Lung microvascular endothelial cell (primary cell): ENCODE measurements around the gene MCM8. TPM values are rescaled to one million over a fixed set of nuclear protein-coding genes. Genes with fewer than 3 reads are reported as not detected.
A peak's percentile ranks its signal among the peaks of the same experiment; 100 is the strongest.

ENCODE experiments used
- DNase-seq, 2 donors: peaks; one replicate each; pipeline versions ENCODE4 v3.0.0 to v3.0.0-alpha.2; 2010; ENCODE audit warnings: low read depth in 2 of 2
- total RNA-seq: library from RNA; depleted of rRNA; stranded (reverse); fragments of >200 nt; gene quantifications from 2 replicates; pipeline ENCODE4 v1.2.1, GENCODE V29; 2014

MCM8 gene
- total RNA-seq, 1 donor from 2014 or later, result 3.8 TPM

DNA sequence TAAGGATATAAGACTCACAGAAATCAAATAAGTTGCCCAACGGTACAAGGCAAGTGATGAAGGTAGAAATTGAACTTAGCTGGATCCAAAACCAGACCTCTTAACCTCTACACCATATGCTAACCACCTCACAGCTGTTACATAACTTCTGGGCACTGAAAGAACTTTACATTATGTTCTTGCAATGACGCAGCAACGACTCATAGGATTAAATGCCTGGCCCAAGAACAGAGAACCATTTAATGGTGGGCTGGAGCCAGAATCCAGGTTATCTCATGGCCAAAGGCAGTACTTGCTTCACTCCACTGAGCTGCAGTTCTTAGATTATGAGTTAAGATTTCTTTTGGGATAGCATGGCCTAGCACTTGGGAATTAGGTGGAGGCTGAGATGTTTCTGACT is 4.5 kb upstream of the MCM8 start:
- peak in 1 of 2 donors; percentile 11 for DNase-seq

- no peak for DNase-seq
Observed at GRCh38 chr20:5947276-5947675, 3.2 kb upstream of the MCM8 start.

DNA sequence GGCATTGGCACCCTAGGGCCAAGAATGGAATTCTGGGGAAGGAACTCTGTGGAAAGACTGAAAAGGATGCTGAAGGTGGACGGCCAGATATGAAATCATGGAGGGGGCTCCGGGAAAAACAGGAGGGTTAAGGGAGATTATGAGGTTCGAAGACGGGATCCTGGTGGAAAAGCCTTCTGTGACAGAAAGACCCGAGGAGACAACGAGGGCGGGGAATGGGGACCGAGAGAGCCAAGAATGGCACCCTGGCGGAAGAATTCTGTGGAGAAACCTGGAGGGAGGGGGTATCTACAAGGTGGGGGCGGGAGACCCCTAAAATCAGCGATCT is 545 bp upstream of the MCM8 start:
- no peak for DNase-seq

GRCh38 chr20:5967469-5967868 is 17.0 kb downstream of the MCM8 start:
- DNase-seq, result no peak

- DNase-seq, result no peak
Observed at GRCh38 chr20:5968462-5968861, 18.0 kb downstream of the MCM8 start.

GRCh38 chr20:5969348-5969935 is 19.0 kb downstream of the MCM8 start:
- DNase-seq, result no peak

DNA sequence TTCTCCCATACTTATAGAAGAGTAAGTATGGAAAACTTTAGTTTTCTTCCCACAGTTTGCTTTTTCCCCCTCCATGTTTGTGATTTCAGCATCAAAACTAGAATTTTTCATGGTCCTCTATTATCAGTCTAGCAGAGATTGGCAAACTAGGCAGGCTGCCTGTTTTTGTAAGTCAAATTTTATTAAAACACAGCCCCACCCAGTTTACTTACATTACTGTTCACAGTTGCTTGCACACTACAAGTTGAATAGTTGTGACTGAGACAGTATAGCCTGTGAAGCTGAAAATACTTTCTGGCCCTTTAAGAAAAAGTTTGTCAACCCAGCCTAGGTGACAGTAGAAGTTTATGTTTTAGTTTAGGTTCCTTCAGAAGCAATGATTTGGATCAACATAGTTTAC is 19.5 kb downstream of the MCM8 start:
- no peak for DNase-seq

GRCh38 chr20:5970381-5970780 is 19.9 kb downstream of the MCM8 start:
- no peak for DNase-seq

GRCh38 chr20:5971203-5971602 is 20.8 kb downstream of the MCM8 start:
- no peak for DNase-seq

- DNase-seq, result no peak
Observed at GRCh38 chr20:5973172-5973571, 22.7 kb downstream of the MCM8 start.

DNA sequence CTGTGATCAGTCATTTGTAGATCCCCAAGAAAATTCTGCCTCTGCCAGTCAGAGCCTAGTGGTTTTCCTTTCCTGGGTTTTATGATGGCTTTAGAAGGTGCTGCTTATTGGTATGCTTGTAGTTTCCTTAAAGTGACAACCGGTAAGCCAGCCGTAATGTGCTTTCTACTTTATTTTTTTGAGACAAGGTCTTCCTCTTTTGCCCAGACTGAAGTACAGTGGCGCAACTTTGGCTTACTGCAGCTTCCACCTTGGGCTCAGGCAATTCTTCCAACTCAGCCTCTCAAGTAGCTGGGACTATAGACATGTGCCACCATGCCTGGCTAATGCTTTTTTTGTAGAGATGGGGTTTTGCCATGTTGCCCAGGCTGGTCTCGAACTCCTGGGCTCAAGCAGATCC is 23.5 kb downstream of the MCM8 start:
- no peak for DNase-seq

GRCh38 chr20:5974531-5974930 is 24.1 kb downstream of the MCM8 start:
- no peak for DNase-seq

DNA sequence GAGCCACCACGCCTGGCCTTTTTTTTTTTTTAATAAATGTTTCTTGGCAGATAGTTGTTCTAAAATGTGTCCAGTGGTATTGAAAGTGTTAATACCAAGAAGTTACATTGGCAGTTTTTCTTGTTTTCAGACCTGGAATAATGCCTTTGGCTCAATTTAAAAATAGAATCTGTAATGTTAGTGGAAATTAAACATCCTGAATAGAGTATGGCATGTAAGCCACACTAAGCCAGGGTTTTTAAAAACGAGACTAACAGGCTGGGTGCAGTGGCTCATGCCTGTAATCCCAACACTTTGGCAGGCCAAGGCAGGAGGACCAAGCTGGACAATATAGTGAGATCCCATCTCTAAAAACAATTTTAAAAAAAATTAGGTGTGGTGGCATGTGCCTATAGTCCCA is 25.3 kb downstream of the MCM8 start:
- no peak for DNase-seq

GRCh38 chr20:5977223-5977622 is 26.8 kb downstream of the MCM8 start:
- DNase-seq, result no peak

GRCh38 chr20:5977975-5978374 is 27.5 kb downstream of the MCM8 start:
- no peak for DNase-seq

DNA sequence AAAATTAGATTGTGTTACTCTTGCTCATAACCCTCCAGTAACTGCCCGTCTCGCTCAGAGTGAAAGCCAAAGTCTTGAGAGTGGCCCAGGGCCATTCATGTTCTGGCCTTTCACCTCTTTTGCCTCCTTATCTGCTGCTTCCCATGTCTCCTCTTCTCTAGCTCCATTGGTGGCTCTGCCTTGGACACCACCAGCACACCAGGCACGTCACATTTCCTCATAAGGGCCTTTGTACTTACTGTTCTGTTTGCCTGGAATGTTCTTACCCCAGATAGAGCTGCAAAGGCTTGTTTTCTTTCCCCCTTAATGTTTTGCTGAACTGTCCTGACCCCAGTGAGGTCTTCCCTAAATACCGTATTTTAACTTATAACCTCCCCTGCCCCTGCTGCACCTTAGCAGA is 29.3 kb downstream of the MCM8 start:
- no peak for DNase-seq

- no peak for DNase-seq
Observed at GRCh38 chr20:5980720-5981538, 30.5 kb downstream of the MCM8 start.

GRCh38 chr20:5987383-5987782 is 36.9 kb downstream of the MCM8 start:
- no peak for DNase-seq

DNA sequence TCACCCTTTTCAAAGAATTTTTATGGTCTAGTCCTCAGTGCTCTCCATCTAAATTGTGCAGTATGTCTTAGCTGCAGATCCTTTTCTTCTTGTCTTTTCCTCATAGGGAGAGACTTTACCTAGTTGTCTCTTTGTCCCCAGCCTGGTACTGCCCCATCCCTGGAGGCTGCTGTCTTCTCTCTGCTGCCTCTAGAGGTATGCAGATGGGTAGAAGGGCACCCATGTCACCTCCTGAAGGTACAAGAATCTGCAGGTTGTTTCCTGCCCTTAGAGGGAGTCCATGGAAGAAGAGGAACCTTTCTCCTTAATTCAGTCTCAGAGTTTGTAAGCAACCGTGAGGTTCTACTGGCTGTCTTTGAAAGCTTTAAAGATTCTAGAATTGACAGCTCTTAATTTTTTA is 39.1 kb downstream of the MCM8 start:
- DNase-seq, result no peak

DNA sequence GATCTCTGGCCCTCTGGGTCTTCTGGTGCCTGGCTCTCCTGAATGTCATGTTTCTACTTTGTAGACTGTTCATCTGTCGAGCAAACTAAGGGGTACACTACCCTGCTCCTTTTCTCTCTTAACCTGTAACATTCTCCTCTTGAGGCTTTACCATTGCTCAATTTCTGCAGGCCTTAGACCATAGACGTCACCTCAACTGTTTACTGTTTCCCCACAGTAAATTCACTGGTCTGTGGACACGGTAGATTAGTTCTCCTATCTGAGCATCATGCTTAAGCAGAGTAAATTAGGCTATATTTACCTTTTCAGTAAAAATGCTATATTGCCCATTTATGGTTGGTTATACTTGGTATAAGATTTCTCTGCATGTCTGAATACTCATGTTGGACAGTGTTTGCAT is 40.5 kb downstream of the MCM8 start:
- no peak for DNase-seq

DNA sequence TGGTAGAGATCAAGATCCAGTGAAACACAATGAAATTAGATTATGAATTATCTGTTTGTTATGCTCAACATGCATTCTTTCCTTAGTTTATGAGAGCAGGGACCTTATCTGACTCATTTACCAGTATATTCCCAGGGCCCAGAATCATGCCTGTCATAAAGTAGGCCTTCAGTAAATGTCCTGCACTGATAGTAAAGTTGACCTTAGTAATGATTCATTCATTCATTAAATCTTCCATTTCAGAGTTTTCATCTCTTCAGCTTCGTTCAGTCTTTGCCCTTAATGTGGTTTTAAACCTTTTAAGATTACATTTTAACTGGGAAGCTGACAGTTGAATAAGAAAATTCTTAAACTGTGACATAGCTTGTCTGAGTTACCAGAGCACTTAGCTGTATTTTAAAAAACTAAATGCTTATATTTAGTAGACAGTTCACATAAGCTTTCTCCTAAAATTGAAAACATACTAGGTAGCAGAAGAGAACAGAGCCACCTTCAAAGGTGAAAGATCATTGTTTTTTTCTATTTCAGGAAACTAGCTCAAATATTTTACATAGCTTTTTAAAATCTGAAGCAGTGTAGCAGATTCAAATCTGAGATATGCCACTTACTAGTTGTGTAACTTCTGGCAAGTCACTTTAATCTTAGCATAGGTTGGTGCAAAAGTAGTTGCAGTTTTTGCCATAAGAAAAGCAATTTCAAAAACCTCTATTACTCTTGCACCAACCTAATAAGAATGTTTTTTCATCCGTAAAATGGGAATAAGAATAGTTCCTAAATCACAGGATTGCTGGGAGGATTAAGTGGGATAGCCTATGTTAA is 41.4 kb downstream of the MCM8 start:
- peak; percentile 14 to 19 for DNase-seq

- DNase-seq, result no peak
Observed at GRCh38 chr20:5996765-5997164, 46.3 kb downstream of the MCM8 start.

DNA sequence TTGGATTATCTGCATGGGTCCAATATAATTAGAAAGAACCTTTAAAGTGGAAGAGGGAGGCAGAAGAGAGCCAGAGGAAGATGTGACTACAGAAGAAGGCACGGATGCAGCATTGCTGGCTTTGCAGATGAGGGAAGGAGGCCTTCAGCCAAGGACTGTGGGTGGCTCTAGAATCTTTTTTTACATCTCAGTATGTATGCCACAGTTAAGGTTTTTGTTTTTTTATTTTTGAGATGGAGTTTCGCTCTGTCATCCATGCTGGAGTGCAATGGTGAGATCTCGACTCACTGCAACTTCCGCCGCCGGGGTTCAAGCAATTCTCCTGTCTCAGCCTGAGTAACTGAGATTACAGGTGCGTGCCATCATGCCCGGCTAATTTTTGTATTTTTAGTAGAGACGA is 49.3 kb downstream of the MCM8 start:
- DNase-seq, result no peak
